Neural crest cell (in vitro differentiated cells): ENCODE results near the gene ANKRD23. TPM values are rescaled to one million over a fixed set of nuclear protein-coding genes. Genes with fewer than 3 reads are reported as not detected.

Experiments
- DNase-seq: peaks from one replicate; pipeline ENCODE4 v3.0.0; 2021; ENCODE audit warnings: low read depth, mixed read lengths, low spot score
- H3K27ac Mint-ChIP-seq: one replicate; pipeline ENCODE4 v1.8.0; 2021; ENCODE audit warnings: mild to moderate bottlenecking, mixed read lengths; ENCODE audit not compliant: unreplicated experiment
- H3K27me3 Mint-ChIP-seq: 2 replicates; pipeline ENCODE4 v1.8.0; 2021; ENCODE audit warnings: low read depth, mild to moderate bottlenecking, mixed read lengths
- H3K36me3 Mint-ChIP-seq: 2 replicates; pipeline ENCODE4 v1.8.0; 2021; ENCODE audit warnings: low read depth, mild to moderate bottlenecking, mixed read lengths
- H3K4me1 Mint-ChIP-seq: 2 replicates; pipeline ENCODE4 v1.8.0; 2021; ENCODE audit warnings: mixed read lengths
- H3K4me3 Mint-ChIP-seq: one replicate; pipeline ENCODE4 v1.8.0; 2021; ENCODE audit warnings: mild to moderate bottlenecking, mixed read lengths
- H3K9me3 Mint-ChIP-seq: 2 replicates; pipeline ENCODE4 v1.8.0; 2021; ENCODE audit warnings: mixed read lengths
- total RNA-seq: library from RNA; stranded (reverse); gene quantifications from 2 replicates; pipeline ENCODE4 v1.2.1, GENCODE V29; 2021
- TF ChIP-seq, protein P1 (sequence below): fragments of 200-600 bp; sonication (generic); conservative IDR thresholded peaks from 2 replicates; pipeline ENCODE4 v1.5.0; 2021; ENCODE audit warnings: antibody characterized with exemption, mild to moderate bottlenecking

ANKRD23 gene
- total RNA-seq, 1 donor from 2014 or later, result 11.4 TPM

DNA sequence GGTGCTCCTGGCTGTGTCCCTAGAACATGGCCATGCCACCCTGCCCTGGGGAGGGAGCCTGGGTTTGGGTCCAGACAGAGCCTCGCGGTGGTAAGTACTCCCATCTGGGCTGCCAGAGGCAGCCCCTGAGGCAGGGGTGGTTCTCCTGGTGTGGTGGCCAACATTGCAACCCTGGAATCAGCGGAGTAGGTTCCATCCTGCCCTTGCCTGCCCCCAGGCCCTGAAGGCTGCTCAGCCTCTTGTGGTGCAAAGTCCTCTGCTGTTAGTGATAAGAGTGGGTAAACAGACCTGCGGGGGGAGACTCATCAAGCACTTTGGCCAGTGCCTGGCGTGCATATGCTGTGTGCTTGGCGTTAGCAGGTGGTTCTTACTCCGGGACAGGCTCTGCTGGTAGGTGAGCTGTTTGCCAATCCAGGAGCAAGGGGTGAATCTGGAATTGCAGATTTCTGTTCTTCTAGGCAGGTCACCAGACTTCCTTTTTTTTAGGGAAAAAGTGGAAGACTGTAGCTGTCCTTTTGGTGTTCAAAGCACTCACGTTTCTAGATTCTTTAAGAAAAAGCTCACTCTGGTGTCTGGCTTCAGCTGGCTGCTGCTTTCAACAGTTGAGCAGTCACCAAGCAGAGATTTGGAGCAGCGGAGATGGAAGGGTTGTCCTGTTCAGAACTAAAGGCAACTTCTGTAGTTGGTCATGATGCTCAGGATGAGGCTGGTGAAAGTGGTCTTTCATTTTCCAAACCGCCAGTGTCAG, 24.5 kb downstream of the ANKRD23 start:
- TF ChIP-seq, protein P1, sequence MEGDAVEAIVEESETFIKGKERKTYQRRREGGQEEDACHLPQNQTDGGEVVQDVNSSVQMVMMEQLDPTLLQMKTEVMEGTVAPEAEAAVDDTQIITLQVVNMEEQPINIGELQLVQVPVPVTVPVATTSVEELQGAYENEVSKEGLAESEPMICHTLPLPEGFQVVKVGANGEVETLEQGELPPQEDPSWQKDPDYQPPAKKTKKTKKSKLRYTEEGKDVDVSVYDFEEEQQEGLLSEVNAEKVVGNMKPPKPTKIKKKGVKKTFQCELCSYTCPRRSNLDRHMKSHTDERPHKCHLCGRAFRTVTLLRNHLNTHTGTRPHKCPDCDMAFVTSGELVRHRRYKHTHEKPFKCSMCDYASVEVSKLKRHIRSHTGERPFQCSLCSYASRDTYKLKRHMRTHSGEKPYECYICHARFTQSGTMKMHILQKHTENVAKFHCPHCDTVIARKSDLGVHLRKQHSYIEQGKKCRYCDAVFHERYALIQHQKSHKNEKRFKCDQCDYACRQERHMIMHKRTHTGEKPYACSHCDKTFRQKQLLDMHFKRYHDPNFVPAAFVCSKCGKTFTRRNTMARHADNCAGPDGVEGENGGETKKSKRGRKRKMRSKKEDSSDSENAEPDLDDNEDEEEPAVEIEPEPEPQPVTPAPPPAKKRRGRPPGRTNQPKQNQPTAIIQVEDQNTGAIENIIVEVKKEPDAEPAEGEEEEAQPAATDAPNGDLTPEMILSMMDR, result no peak
- no peaks in the 10 kb centered on the region for H3K9me3 Mint-ChIP-seq
- H3K36me3 Mint-ChIP-seq, result peaks cover 10% of the 10 kb centered on the region
- H3K4me1 Mint-ChIP-seq, result peaks cover 50% of the 10 kb centered on the region
- DNase-seq, result no peak
- H3K4me3 Mint-ChIP-seq, result peak overlapping the region; percentile 90
- H3K27me3 Mint-ChIP-seq, result no peaks in the 10 kb centered on the region
- no peak overlapping the region for H3K27ac Mint-ChIP-seq

DNA sequence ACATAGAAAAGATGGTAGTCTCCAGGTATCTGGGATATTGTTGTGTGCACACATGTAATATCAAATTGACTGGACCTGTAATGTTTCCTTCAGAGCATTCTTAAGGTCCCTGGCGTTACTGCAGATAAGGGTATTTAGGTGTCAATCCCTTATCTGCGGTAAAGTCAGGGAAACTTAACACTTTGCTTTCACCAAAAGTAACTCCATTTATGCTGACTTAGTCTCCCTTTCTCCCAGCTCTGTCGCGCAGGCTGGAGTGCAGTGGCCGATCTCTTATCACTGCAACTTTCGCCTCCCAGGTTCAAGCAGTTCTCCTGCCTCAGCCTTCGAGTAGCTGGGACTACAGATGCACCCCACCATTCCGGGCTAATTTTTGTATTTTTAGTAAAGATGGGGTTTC, 25.9 kb downstream of the ANKRD23 start:
- peaks cover 10% of the 10 kb centered on the region for H3K36me3 Mint-ChIP-seq
- peaks cover 50% of the 10 kb centered on the region for H3K4me1 Mint-ChIP-seq

DNA sequence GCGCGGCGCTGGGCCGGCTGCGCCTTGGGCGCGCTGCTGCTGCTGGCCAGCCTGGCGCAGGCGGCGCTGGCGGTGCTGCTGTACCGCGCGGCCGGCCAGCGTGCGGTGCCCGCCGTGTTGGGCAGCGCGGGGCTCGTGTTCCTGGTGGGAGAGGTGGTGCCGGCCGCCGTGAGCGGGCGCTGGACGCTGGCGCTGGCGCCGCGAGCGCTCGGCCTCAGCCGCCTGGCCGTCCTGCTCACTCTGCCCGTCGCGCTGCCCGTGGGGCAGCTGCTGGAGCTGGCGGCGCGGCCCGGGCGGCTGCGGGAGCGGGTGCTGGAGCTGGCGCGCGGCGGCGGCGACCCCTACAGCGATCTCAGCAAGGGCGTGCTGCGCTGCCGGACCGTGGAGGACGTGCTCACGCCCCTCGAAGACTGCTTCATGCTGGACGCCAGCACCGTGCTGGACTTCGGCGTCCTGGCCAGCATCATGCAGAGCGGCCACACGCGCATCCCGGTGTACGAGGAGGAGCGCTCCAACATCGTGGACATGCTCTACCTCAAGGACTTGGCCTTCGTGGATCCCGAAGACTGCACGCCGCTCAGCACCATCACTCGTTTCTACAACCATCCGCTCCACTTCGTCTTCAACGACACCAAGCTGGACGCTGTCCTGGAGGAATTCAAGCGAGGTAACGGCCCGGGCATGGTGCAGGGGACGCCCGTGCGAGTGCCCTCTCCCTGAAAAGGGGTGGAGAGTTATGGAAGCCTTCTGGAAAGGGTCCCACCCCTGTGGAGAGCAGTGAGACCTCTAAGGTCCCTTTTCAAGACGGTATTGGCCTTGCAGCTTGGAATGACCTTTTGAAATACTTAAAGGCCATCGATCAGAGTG, 26.8 kb downstream of the ANKRD23 start:
- peaks cover 10% of the 10 kb centered on the region for H3K36me3 Mint-ChIP-seq
- peaks cover 50% of the 10 kb centered on the region for H3K4me1 Mint-ChIP-seq
- DNase-seq, result no peak
- TF ChIP-seq, protein P1, result no peak
- peak overlapping the region; percentile 27 for H3K27ac Mint-ChIP-seq
- H3K27me3 Mint-ChIP-seq, result no peaks in the 10 kb centered on the region
- no peaks in the 10 kb centered on the region for H3K9me3 Mint-ChIP-seq
- peak overlapping the region; percentile 90 for H3K4me3 Mint-ChIP-seq

More for the DNA sequence above, 25.9 kb downstream of the ANKRD23 start:
- Mint-ChIP-seq H3K9me3 (no peaks in the 10 kb centered on the region), H3K27me3 (no peaks in the 10 kb centered on the region), H3K27ac (no peak overlapping the region), H3K4me3 (peak overlapping the region; percentile 90)
- TF ChIP-seq, protein P1, result no peak
- DNase-seq, result no peak

DNA sequence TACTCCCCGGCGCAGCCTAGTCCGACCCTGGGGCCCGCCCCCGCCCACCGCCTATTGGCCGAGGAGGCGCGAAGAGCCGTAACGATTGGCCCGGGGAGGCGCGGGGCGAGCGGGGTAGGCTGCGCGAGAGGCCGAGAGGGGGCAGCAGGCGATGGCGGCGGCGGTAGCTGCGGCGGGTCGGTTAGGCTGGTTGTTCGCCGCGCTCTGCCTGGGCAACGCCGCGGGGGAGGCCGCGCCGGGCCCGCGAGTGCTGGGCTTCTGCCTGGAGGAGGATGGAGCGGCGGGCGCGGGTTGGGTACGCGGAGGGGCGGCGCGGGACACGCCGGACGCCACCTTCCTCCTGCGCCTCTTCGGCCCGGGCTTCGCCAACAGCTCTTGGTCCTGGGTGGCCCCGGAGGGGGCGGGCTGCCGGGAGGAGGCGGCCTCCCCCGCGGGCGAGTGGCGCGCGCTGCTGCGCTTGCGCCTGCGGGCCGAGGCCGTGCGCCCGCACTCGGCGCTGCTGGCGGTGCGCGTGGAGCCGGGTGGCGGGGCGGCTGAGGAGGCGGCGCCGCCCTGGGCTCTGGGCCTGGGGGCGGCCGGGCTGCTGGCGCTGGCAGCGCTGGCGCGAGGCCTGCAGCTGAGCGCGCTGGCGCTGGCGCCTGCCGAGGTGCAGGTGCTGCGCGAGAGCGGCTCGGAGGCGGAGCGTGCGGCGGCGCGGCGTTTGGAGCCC, 27.5 kb downstream of the ANKRD23 start, which contains the start of gene CNNM3:
Gene CNNM3, plus strand, starts transcription at position 142 of the 709 bp plus-strand sequence. Its CDS starts 10 bp downstream, at position 152.
- peak within 1 kb of the TSS; percentile 27 for H3K27ac Mint-ChIP-seq
- DNase-seq, result peak; percentile 97
- peaks cover 10% of the 10 kb centered on the region for H3K36me3 Mint-ChIP-seq
- TF ChIP-seq, protein P1, result peak; percentile 70
- no peaks in the 10 kb centered on the region for H3K9me3 Mint-ChIP-seq
- peak within 1 kb of the TSS; percentile 90 for H3K4me3 Mint-ChIP-seq
- no peaks in the 10 kb centered on the region for H3K27me3 Mint-ChIP-seq
- H3K4me1 Mint-ChIP-seq, result peaks cover 47% of the 10 kb centered on the region
